SKM-1 (cell line): ENCODE results near the gene KRT78.

Source experiments
- DNase-seq: peaks from one replicate; lab custom pipeline; 2025; ENCODE audit not compliant: unreplicated experiment; lab: John Stamatoyannopoulos, UW

The KRT78 gene

GRCh38 chr12:52838609-52839435 is 10.0 kb downstream of the KRT78 start:
- no peak for DNase-seq

- DNase-seq: no peak
These were observed 10.8 kb downstream of the KRT78 start for GRCh38 chr12:52837781-52838608.

GRCh38 chr12:52837413-52837741 is 11.4 kb downstream of the KRT78 start:
- DNase-seq: no peak

- DNase-seq: no peak
These were observed 12.0 kb downstream of the KRT78 start for GRCh38 chr12:52836491-52837412.

- DNase-seq: no peak
These were observed 12.7 kb downstream of the KRT78 start for GRCh38 chr12:52836042-52836466.

- no peak for DNase-seq
These were observed 13.3 kb downstream of the KRT78 start for GRCh38 chr12:52835271-52836041.

- DNase-seq: no peak
These were observed 14.1 kb downstream of the KRT78 start for GRCh38 chr12:52834727-52835001.

GRCh38 chr12:52833922-52834726 is 14.7 kb downstream of the KRT78 start, which contains the start of gene KRT79:
Gene KRT79 (minus strand): TSS chr12:52834311. CDS start chr12:52834260, 51 bp downstream.
- no peak for DNase-seq

- DNase-seq: no peak
These were observed 15.5 kb downstream of the KRT78 start for GRCh38 chr12:52832985-52833905.

GRCh38 chr12:52832451-52832850 is 16.3 kb downstream of the KRT78 start:
- no peak for DNase-seq

GRCh38 chr12:52831251-52831650 is 17.5 kb downstream of the KRT78 start:
- no peak for DNase-seq

GRCh38 chr12:52829986-52830770 is 18.6 kb downstream of the KRT78 start:
- DNase-seq: no peak

- no peak for DNase-seq
These were observed 20.2 kb downstream of the KRT78 start for GRCh38 chr12:52828591-52829021.

GRCh38 chr12:52828156-52828555 is 20.6 kb downstream of the KRT78 start:
- no peak for DNase-seq

- no peak for DNase-seq
These were observed 21.2 kb downstream of the KRT78 start for GRCh38 chr12:52827499-52828090.

GRCh38 chr12:52826611-52827498 is 21.9 kb downstream of the KRT78 start:
- DNase-seq: no peak
